Parathyroid adenoma (tissue), 2 donors: ENCODE results near the gene UBE2E1.
A peak's percentile ranks its signal among the peaks of the same experiment; 100 is the strongest.

Experiments used
- H2AFZ ChIP-seq: fragments of 300-600 bp; sonication (generic); one replicate; pipeline ENCODE4 v1.7.0; 2017; ENCODE audit warnings: antibody characterized with exemption, mild to moderate bottlenecking
- H3K27ac ChIP-seq: fragments of 300-600 bp; sonication (generic); one replicate; pipeline ENCODE4 v1.7.0; 2017
- H3K27me3 ChIP-seq: fragments of 300-600 bp; sonication (generic); one replicate; pipeline ENCODE4 v1.7.0; 2017; ENCODE audit warnings: low read length; ENCODE audit not compliant: control insufficient read depth, insufficient read depth
- H3K36me3 ChIP-seq: fragments of 300-600 bp; sonication (generic); one replicate; pipeline ENCODE4 v1.7.0; 2017; ENCODE audit warnings: low read length; ENCODE audit not compliant: control insufficient read depth, insufficient read depth
- H3K4me1 ChIP-seq: fragments of 300-600 bp; sonication (generic); one replicate; pipeline ENCODE4 v1.7.0; 2017; ENCODE audit warnings: control low read depth
- H3K4me2 ChIP-seq: fragments of 300-600 bp; sonication (generic); one replicate; pipeline ENCODE4 v1.7.0; 2017; ENCODE audit warnings: low read length
- H3K4me3 ChIP-seq: fragments of 300-600 bp; sonication (generic); one replicate; pipeline ENCODE4 v1.7.0; 2017; ENCODE audit warnings: low read depth, low read length
- H3K79me2 ChIP-seq: fragments of 300-600 bp; sonication (generic); one replicate; pipeline ENCODE4 v1.7.0; 2017; ENCODE audit warnings: control low read depth
- H3K9ac ChIP-seq: fragments of 300-600 bp; sonication (generic); one replicate; pipeline ENCODE4 v1.7.0; 2017; ENCODE audit warnings: mild to moderate bottlenecking
- H3K9me3 ChIP-seq: fragments of 300-600 bp; sonication (generic); one replicate; pipeline ENCODE4 v1.7.0; 2017; ENCODE audit warnings: low read length; ENCODE audit not compliant: control insufficient read depth
- TF ChIP-seq, protein P1 (sequence below): fragments of 300-600 bp; sonication (generic); IDR thresholded peaks from one replicate; pipeline ENCODE4 v1.7.0; 2017; ENCODE audit warnings: antibody characterized with exemption, mild to moderate bottlenecking
- donor health status: primary hyperparathyroidism.

Gene UBE2E1

DNA sequence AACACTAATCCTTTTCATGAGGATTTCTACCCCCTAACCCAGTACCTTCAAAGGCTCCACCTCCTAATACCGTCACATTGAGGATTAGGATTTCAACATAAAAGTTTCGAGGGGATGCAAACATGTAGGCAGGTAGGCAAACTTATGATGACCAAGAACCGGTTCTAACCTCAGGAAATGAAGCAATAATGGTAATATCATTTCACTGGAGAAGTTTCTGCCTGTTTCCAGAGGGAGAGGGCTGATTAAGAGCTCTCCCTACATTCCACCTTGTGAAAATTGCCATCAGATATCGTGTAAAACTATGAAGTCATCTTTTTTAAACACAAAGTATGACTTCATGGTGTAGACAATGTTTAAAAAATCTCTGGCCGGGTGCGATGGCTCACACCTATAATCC is 79.5 kb downstream of the UBE2E1 start:
- Histone ChIP-seq H3K4me2 (no peak overlapping the region), H3K36me3 (no peaks in the 10 kb centered on the region), H3K27ac (no peak overlapping the region), H3K4me1 (peaks cover 27% of the 10 kb centered on the region), H3K9ac (no peak overlapping the region), H3K79me2 (peaks cover 2% of the 10 kb centered on the region), H3K9me3 (no peaks in the 10 kb centered on the region), H2AFZ (no peak overlapping the region), H3K27me3 (no peaks in the 10 kb centered on the region), H3K4me3 (no peak overlapping the region)
- TF ChIP-seq, protein P1, sequence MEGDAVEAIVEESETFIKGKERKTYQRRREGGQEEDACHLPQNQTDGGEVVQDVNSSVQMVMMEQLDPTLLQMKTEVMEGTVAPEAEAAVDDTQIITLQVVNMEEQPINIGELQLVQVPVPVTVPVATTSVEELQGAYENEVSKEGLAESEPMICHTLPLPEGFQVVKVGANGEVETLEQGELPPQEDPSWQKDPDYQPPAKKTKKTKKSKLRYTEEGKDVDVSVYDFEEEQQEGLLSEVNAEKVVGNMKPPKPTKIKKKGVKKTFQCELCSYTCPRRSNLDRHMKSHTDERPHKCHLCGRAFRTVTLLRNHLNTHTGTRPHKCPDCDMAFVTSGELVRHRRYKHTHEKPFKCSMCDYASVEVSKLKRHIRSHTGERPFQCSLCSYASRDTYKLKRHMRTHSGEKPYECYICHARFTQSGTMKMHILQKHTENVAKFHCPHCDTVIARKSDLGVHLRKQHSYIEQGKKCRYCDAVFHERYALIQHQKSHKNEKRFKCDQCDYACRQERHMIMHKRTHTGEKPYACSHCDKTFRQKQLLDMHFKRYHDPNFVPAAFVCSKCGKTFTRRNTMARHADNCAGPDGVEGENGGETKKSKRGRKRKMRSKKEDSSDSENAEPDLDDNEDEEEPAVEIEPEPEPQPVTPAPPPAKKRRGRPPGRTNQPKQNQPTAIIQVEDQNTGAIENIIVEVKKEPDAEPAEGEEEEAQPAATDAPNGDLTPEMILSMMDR, result no peak

DNA sequence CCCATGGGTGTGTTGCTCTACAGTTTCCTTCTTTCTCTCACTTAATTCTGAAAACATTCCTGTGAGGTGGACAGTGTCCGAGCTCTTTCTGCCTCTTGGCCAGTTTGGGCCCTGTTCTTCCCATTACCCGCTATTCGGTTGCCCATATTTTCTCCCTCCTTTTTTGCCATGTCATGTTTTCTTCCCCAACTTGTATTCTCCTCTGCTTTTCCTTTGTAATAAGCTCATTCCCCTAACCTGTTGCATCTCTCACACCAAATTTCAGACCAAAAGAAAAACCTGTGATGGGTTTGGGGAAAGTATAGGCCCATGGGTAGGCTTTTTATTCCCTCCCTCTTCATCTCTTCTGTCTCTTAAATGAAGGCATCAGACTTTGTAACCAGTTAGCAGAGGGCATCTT is 80.6 kb downstream of the UBE2E1 start:
- TF ChIP-seq, protein P1, result no peak
- no peaks in the 10 kb centered on the region for H3K27me3 ChIP-seq

GRCh38 chr3:23888617-23889228 is 83.0 kb downstream of the UBE2E1 start:
- TF ChIP-seq, protein P1, result peak; percentile 92
- Histone ChIP-seq H3K36me3 (no peaks in the 10 kb centered on the region), H2AFZ (no peak overlapping the region), H3K4me1 (peaks cover 27% of the 10 kb centered on the region), H3K4me3 (no peak overlapping the region), H3K27me3 (no peaks in the 10 kb centered on the region), H3K4me2 (no peak overlapping the region), H3K9me3 (no peaks in the 10 kb centered on the region), H3K9ac (no peak overlapping the region), H3K27ac (no peak overlapping the region), H3K79me2 (no peaks in the 10 kb centered on the region)

More for the DNA sequence above, 80.6 kb downstream of the UBE2E1 start:
- Histone ChIP-seq H3K79me2 (peaks cover 2% of the 10 kb centered on the region), H3K9ac (no peak overlapping the region), H2AFZ (no peak overlapping the region), H3K4me1 (peaks cover 27% of the 10 kb centered on the region), H3K9me3 (no peaks in the 10 kb centered on the region), H3K27ac (no peak overlapping the region), H3K36me3 (no peaks in the 10 kb centered on the region), H3K4me3 (no peak overlapping the region), H3K4me2 (no peak overlapping the region)

- Histone ChIP-seq H3K4me2 (no peak overlapping the region), H2AFZ (no peak overlapping the region), H3K9ac (no peak overlapping the region), H3K4me1 (peaks cover 27% of the 10 kb centered on the region), H3K27me3 (no peaks in the 10 kb centered on the region), H3K27ac (no peak overlapping the region), H3K9me3 (no peaks in the 10 kb centered on the region), H3K4me3 (no peak overlapping the region), H3K79me2 (no peaks in the 10 kb centered on the region), H3K36me3 (no peaks in the 10 kb centered on the region)
- TF ChIP-seq, protein P1, result no peak
Measured at GRCh38 chr3:23889386-23889785, 83.6 kb downstream of the UBE2E1 start.

DNA sequence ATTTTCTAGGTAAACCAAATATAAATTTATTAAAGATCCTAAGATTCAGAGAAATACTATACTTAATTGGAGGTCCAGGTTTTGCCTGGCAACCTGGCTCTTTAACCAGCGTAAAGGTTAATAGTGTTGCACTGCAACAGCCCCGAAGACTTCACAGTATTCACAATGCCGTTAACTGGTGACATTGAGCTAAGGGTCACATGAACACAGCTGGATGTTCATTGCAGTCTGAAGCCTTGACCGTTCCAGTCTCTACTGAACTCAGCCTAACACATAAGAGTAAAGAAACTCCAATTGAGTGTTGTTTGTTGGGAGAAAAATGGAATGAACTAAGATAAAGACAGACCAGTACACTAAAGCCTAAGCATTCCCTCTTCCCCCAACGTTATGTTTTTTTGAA is 84.2 kb downstream of the UBE2E1 start:
- no peak overlapping the region for H3K9ac ChIP-seq
- no peaks in the 10 kb centered on the region for H3K36me3 ChIP-seq
- no peak overlapping the region for H3K4me3 ChIP-seq
- no peaks in the 10 kb centered on the region for H3K9me3 ChIP-seq
- H3K4me1 ChIP-seq, result peaks cover 27% of the 10 kb centered on the region
- no peak overlapping the region for H2AFZ ChIP-seq
- H3K27ac ChIP-seq, result no peak overlapping the region
- H3K79me2 ChIP-seq, result peaks cover 3% of the 10 kb centered on the region
- no peak overlapping the region for H3K4me2 ChIP-seq
- H3K27me3 ChIP-seq, result no peaks in the 10 kb centered on the region
- TF ChIP-seq, protein P1, result no peak
